ENCODE measurements around the gene RPL19.

Gene RPL19

DNA sequence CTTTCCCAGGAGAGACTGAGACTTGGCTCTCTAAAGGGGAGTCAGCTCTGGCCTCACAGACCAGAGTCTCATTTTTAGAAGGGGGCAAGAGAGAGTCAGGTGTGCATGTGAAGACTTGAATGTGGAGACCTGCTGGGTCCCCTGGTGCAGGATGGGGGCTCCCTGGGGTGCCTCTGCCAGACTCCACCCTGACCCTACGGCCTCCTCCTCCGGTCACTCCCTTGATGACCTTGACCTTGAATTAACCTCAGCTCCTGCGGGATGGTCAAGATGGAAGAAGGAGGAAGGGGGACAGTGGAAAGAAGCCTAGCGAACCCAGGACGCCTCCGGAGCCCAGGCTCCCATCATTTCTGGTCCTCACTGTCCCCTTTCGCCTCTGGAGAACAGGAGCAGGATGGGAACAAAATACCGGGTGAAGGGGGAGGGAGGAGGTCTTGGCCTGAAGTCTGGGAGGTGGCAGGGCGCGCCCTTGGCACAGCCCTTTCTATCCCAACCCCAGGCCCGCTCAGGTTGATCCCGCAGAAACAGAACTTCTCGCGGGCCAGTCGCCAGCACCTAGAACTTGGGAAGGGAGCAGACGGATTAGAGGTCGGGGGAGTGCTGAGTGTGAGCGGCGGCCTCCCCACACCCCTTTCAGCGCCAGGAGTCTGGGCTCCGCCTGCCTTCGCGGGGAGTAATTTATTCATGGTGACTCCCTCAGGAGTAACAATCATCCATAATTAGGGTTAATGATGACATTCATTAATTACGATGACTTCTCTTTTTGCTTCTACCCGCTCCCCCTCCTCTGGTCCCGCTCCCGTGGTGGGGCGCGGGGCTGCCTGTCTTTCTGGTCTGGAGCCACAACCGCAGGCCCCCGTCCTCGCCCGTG is 24.1 kb downstream of the RPL19 start:
- no peak for DNase-seq (ENCODE audit: low spot score)

DNA sequence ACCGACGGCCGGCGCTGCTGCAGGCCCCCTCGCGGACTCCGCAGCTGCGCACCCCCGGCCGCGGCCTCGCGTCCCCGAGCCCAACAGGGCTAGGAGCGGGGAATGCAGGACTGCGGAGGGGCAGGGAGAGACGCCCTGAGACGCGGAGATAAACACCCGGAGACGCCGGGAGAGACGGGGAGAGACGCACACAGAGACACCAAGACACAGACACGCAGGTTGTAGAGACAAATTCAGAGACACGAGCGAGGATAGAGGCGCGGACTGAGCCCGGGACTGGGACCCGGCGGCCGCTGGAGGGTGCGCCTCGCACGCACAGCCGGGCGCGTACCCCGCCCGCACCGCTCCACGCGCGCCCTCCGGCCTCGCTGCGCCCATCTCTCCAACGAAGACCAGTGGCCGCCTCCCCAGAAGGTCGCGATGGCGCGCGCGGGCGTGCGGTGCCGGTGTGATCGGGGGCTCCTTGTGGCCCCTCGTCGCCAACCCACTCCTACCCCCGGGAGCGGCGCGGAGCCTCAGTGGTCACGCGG is 24.8 kb downstream of the RPL19 start:
- DNase-seq (ENCODE audit: low spot score) = no peak

DNA sequence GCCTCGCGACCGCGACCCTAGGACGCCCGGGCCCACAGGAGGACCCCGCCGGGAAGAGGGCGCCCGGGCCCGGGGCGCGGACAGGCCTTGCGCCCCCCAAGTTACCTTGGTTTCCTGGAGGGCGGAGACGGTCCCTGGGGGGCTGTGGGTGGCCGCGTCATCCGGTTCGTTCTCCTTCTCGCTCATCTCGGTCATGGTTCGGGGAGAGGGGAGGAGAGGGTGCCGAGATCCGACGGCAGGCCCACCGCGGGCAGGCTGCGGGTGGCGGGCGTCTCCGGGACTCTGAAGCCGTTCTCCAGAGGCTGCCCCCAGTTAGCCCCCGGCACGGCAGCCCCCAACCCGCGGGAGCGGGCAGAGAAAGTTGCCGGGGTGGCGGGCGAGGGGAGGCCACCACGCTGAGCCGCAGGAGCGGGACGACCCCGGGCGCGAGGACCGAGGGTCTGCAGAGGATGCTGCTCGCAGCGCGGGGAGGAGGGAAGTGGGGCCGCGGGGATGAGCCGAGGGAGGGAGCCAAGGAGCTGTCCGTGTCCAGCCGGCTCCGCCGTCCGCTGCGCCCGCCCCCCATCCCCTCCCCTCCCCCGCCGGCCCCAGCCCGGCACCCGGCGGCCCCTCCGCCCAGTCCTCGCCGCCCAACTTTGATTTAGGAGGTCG is 25.4 kb downstream of the RPL19 start, which contains the start of gene STAC2:
TSS of gene STAC2 (minus strand) at position 638 of the 651 bp plus-strand sequence. CDS start at position 195, 443 bp downstream.
- no peak for DNase-seq (ENCODE audit: low spot score)

DNA sequence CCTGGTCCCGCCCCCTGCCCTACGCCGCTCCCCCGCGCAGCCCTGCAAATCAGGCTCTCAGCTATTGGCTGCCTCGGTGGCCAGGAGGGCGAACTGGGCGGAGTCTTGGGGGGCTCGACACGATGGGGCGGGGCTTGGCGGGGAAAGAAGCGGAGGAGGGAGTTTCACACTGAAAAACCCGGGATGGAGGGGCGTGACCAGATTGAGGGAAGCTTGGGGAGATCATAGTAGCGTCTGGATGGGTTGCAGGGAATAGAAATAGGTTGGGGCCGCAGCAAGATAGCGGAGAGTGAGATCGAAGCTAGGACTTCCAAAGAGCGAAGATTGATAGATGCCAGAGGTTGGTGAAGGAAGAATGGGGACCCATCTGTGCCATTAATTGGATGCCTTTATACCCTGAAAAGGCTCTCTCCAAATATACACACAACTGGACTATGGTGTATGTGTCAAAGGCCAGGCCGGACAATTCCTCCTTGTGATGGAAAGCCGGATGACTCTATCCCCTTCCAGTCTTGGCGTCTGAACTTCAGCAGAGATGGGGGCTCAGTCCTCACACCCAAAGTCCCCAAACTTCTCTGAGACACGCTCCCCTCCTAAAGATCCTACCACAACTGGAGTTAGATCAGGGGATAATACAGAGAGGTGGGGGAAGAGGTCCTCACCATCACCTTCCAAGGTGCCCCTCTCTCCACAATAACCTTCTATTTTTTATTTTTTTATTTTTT is 26.0 kb downstream of the RPL19 start:
- peak; percentile 35 for DNase-seq (ENCODE audit: low spot score)

DNA sequence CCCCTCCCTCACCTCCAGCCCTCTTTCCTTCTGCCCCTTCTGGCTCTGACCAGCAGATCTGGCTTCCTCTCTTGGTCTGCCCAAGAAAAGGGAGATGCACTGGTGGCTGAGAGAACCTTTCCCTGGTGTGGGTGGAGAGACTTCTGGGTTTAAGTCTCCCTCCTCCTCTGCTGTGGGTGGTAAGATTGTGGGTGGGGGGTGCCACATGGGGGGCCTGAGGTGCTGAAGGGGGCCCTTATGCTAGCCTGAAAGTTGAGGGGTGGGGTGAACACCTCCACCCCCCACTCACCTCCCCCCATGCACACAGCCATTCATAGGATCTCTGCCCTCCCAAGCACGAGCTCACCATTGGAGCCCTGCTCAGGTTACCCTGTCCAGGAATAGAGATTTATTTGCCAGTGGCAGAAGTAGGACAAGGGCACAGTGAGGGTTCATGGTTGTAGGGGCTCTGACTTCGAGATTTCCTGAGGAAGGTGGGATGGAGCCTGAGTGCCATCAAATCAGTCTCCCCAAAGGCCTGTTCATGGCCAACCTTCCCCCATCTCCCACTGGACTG is 27.4 kb downstream of the RPL19 start:
- DNase-seq (ENCODE audit: low spot score) = no peak

DNA sequence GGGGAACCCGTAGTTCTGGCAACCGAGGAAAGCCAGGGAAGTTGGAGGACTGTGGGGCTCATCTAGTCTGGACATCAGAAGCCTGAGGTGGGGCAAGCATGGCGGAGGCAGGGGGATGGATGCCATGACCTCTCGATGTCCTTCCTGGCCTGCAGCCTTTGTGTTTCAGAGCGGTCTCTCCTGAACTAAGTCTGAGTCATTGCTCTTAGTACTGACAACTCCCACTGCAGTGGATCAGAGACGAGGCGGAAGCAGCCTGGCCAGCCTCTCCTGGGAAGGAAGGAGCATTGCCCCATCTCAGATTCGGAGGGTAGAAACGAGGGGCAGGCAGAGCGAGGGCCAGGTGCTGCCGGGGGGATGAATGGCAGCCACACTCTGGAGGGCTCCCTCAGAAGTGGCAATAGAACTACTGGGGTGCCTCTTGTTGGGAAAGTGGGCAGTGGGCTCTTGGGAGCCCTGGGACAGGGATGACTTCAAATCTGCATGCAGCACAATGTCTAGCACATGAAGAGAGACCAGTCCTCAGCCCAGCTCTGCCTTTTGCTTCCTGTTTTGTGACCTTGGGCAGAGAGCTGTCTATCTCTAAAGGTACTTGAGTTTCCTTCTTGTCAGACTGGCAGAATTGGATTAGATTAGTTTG is 29.3 kb downstream of the RPL19 start:
- no peak for DNase-seq (ENCODE audit: low spot score)

DNA sequence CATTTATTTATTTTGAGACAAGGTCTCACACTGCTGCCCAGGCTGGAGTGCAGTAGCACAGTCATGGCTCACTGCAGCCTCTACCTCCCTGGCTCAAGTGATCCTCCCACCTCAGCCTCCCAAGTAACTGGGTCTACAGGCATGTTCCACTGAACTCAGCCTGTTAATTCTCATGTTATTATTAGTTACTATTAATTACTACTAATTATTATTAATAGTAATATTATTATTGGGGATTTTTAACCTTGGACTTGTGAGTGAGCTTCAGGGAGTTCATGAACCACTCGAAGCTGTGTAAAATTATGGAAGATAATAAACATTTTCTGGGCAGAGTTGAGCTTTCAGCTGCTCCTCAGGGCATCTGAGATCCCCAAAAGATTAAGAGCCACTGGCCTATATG is 30.3 kb downstream of the RPL19 start:
- DNase-seq (ENCODE audit: low spot score) = no peak

DNA sequence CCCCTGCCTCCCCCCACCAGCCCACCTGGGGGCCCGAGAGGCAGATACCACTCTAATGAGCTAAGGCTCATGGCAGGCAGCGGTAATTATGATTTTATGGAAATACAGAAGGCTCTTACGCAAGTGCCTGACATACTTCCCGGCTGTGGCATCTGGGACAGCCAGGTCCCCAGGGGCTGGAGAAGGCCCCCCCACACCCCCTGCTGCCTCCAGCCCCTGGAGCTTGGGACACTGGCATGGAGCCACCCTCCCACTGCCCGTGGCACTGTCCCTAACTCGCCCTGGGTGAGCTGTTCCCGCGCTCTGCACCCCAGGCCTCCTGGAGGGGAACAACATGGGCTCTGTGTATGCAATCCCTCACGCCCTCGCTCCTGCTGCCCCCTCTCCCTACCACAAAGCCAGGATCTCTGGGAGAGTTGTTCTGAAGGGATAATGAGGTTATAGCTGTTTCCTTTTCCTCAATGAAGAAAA is 31.0 kb downstream of the RPL19 start:
- no peak for DNase-seq (ENCODE audit: low spot score)

DNA sequence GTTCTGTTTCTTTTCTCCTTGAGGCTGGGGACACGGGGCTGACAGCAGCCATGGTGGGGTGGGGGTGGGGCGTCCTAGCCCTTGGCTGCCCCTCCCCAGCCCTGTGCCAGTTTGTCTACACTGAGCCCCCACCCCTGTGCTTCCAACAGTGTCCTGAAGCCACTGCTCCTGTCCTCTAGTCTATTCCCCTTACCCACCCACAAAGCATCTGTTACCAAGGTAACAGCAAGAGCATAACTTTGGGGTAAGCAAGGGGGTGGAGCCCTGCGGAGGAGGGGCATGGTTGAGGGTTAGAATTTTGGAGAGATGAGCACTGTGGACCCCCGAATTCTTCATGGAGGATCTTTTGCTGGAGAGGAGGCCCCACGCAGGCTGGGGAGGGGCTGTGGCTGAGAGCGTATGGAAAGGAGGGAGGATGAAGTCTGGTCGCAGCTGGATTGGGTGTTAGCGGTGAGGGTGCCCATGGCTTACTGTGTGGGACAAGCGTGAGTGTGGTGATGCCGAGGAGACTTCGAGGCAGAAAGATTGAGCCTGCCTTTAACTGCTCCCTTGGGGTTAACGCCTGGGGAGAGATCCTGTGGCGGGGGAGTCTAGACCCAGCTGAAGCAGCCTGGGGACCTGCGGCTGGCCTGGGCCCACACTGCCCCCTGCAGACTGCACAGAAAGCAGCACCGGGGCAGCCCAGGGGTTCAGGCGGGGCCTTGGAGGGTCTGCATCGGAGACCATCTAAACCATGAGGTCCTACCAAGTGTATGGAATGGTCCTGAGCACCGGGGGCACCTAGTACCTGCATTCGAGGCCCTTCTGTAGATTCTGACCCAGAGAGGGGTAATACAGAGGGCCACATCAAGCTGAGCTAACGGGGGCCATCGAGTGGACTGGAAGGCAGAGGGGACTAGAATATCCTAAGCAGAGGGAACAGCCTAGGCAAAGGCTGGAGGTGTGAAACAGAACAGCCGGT is 31.8 kb downstream of the RPL19 start:
- peak; percentile 56 for DNase-seq (ENCODE audit: low spot score)

DNA sequence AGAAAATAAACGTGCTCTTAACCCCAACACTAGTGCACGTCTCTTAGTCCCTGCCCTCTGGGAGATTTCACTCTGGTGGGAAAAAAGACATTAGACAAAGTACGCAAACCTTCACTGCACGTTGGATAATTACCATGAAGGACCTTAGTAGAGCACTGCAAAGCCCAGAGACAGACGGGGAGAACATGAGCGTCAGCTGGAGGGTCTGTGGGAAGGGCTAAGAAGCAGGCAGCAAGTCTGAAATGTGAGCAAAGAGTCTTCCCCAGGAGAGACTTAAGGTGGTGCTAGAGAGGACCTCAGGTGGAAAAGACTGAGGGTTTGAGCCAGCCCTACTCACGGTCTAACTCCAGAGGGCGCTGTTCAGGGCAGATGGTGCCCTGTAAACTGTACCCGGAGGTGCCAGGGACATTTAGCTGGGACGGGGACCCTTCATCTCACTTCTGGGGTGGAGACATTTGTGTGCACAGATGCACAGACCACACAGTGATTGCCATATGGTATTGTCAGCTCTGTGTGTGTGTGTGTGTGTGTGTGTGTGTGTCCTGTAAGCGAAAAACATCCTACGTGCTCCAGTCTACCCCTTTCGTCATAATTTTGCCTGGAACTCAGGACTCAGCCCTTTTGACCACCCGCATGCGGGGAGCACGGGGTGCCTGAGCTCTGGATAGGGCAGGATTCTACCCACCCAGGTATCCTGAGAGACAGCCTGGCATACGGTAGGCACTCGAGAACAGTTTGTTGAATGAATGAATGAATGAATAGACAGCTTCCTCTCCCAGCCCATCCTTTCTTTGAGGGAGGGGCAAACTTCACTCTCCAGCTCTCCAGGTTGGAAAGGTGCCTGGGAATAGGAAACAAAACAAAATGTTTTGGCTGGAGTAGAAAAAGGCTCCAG is 35.7 kb downstream of the RPL19 start:
- DNase-seq (ENCODE audit: low spot score) = peak; percentile 64

DNA sequence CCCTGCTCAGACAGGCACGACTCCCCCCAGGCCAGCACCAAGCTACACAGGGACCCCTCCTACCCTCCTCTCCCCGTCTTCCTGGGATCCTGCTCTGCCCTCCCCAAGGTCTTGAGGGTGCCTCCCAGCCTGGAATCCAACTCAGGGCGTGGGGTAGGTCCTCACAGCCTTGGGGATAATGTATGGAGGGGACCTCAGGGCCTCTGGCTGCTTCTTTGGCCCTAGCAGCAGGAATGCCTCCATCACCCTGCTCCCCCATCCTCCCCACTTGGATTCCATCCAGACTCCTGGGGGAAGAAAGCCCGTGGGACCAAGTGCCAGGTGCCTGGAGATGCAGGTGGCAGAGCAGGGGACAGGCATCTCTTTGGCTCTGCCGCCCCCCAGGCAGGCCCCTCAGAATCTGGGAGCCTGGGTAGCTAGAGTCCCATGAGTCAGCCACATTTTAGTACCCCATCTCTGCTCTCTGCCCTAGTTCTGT is 36.4 kb downstream of the RPL19 start:
- DNase-seq (ENCODE audit: low spot score) = no peak

DNA sequence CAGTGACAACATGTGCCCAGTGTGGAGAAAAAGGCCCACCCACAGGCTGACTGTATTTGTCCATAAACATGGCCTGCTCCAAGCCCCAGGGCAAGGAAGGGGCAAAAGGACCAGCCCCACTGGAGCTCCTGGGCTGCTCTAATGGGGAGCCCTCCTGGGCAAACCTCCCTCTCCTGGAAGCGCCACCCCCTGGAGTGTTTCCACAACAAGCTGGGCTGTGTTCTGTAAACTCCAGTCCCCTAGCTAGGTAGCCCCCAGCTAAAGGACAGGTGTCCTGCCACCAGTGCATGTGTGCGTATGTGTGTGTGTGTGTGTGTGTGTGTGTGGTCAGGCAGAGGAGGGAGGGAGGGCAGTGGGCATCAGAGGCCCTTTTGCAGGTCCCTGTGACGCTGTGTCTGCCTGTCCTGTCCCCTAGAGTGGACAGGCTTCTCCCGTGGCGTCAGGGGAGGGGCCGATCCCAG is 36.9 kb downstream of the RPL19 start:
- DNase-seq (ENCODE audit: low spot score) = no peak

DNA sequence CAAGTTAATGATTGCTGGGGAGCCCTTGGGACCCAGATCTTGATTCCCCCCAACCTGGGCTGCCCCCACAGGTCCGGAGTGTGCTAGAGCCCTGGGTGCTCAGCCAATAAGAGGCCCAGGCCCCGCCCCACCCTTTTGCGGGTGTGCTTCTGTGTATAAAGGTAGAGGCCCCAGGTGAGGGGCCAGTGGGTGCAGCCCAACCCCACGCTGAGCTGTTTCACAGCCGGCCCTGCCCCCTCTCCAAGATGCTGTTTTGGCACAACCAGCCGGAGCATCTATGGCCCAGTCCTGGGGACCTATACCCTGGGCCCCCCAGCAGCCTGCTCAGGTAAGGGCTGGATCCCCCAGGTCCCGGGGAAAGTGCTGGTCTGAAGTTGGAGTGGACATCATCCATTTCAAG is 37.5 kb downstream of the RPL19 start:
- DNase-seq (ENCODE audit: low spot score) = no peak

DNA sequence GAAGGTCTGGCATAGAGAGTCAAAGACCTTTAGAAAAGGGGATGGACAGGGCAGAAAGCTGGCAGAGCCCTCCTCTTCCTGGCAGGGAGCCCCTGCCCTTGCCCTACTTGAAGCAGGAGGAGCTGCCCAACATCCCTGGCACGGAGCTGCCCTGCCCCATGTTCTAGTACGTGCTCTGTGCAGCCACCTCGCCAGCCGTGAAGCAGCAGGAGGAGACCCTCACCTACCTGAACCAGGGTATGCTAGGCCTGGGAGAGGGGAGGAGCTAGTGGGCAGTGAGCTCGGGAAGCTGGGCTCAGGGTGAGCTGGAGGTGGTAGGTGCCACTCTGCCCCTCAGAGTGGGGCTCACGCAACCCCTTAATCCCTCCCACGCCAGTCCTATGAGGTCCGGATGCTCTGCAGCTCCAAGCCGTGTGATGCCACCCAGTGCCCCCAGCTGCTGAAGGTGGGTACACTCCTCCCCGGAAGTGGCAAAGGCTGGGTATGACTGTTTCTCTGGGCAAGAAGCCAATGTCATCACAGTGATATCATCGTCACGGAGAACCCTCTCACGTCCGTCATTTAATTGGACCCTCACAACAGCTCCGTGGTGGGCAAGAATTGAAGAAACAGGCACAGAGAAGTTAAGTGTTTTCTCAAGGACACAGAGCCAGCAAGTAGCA is 38.4 kb downstream of the RPL19 start:
- peak; percentile 92 for DNase-seq (ENCODE audit: low spot score)

DNA sequence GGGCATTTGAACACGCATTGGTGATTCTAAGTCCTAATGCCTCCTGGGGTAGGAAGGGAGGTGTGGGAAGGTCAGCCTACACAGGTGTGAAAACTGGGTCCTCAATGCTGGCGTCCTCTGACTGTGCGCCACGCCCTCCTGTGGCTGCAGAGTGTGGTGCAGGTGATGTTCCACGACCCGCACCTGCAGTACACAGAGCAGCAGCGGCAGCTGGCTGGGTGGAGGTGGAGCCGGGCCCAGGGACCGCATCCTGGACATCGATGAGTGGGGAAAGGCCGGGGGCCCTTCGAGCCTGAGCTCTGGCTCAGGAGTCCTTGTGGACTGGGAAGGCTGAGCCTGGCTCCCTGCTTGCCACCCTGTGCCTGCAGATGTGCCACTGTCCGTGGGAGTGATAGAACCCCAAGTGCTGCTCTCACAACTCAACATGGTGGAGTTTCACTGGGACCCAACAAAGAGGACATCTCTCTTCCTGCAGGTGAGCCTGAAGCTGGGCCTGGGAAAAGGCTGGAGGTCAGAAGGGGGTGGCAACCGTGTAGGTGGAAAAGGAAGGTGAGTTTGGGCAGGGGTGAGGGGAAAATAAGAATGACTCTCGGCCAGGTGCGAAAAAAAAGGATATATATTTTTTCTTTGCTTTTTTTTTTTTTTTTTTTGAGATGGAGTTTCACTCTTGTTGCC is 39.7 kb downstream of the RPL19 start:
- peak; percentile 74 for DNase-seq (ENCODE audit: low spot score)

DNA sequence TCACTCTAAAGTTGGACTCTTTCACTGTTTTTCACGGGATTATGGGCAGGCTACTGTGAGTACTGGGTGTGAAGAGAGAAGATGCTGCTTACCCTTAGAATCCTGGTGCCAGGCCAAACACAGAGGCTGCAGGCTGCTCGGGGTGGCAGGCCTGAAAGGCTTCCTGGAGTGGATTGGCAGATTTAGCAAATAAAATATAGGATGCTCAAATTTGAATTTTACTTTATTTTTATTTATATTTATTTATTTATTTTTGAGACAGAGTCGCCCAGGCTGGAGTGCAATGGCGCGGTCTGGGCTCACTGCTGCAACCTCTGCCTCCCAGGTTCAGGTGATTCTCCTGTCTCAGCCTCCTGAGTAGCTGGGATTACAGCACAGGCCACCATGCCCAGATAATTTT is 40.5 kb downstream of the RPL19 start:
- no peak for DNase-seq (ENCODE audit: low spot score)

DNA sequence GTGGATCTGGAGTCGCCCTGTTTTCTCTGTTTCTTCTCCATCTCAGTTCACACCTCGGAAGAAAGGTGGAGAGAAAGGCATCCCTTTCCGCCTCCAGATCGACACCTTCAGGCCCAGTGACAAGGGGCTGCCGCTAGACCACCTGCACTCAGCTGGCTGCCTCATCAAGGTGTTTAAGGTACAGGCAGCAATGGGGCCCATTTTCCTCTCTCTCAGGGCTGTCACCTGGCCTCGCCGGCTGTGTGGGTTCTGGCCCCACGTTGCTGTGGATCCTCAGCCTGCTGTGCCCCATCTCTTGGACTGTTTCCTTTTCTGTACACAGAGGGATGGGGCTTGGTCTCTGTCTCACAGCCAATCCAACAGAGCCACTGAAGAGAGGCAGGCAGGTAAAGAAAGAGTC is 43.1 kb downstream of the RPL19 start:
- no peak for DNase-seq (ENCODE audit: low spot score)

DNA sequence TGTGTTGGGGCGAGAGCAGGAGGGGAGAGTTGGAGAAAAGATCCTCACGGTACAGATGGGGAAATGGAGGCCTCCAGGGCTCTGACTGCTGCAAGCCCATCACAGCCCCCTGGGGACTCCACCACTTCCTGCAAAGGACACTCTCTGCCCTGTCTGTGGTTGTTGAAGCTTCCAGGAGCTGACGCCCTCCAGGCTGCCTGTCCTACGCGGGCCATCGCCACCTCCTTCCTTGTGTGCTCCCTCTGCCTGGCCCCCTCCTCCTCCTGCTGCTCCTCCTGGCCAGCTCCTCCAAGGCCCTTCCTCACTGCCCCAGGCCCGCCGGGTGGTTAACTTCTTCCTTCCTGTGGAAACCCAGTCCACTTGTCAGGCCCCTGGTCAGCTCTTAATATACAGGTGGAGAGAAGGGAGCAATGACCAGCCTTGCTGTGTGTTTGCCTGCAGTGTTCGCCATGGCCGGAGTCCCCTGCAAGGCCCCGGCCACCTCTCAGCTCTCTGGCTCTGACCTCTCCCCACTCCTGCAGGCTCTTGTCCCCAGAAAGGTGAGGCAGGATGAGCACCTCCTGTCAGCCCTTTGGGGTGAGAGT is 44.0 kb downstream of the RPL19 start:
- DNase-seq (ENCODE audit: low spot score) = no peak

Data from CD4-positive, alpha-beta T cell treated with Interleukin-2 at 100 ng/mL for 4 hours (primary cell).